AG04450 (cell line): ENCODE measurements around the gene RTN4. TPM values are rescaled to one million over a fixed set of nuclear protein-coding genes. Genes with fewer than 3 reads are reported as not detected.
"Not testable (repeated sequence)": the region's sequence is repeated elsewhere in the genome, so short reads cannot be mapped to it uniquely, and the experiment has no call there.

Source experiments
- CTCF ChIA-PET: fragments of 300-600, 350-600 bp; formaldehyde crosslinking; extraction: SDS; loops from one replicate; lab custom pipeline; 2022; ENCODE audit warnings: antibody characterized with exemption, inconsistent platforms; lab: Charles Lee
- POLR2A ChIA-PET: fragments of 350-600 bp; formaldehyde crosslinking; extraction: SDS; loops from one replicate; lab custom pipeline; 2021; ENCODE audit warnings: antibody characterized with exemption, inconsistent platforms; lab: Yijun Ruan, JAX
- DNase-seq: peaks from one replicate; pipeline ENCODE4 v3.0.0-alpha.2; 2011; ENCODE audit warnings: low read depth, low spot score
- H3K27ac ChIP-seq: one replicate; pipeline ENCODE4 v1.5.1; 2012; ENCODE audit warnings: low read depth, low read length, control low read depth
- H3K27me3 ChIP-seq: one replicate; pipeline ENCODE4 v1.6.0; 2012; ENCODE audit warnings: low read length; ENCODE audit not compliant: control insufficient read depth, insufficient read depth
- H3K4me3 ChIP-seq: 2 replicates; pipeline ENCODE4 v1.5.1; 2011; ENCODE audit warnings: mild to moderate bottlenecking, low read depth, low read length, control low read depth
- H3K9me3 ChIP-seq: 2 replicates; pipeline ENCODE4 v1.5.1; 2012; ENCODE audit warnings: low read length; ENCODE audit not compliant: control insufficient read depth, insufficient read depth
- polyA plus RNA-seq: library from polyadenylated mRNA; depleted of rRNA; stranded (reverse); fragments of >200 nt; gene quantifications from 2 replicates; pipeline ENCODE4 v1.2.3, GENCODE V29; 2011
- TF ChIP-seq, protein P1 (sequence below): IDR thresholded peaks from 2 replicates; pipeline ENCODE4 v1.5.1; 2011; ENCODE audit warnings: low read depth, low read length, control low read depth, inconsistent platforms

Gene RTN4
- polyA plus RNA-seq, 1 experiment, result 668 TPM

DNA sequence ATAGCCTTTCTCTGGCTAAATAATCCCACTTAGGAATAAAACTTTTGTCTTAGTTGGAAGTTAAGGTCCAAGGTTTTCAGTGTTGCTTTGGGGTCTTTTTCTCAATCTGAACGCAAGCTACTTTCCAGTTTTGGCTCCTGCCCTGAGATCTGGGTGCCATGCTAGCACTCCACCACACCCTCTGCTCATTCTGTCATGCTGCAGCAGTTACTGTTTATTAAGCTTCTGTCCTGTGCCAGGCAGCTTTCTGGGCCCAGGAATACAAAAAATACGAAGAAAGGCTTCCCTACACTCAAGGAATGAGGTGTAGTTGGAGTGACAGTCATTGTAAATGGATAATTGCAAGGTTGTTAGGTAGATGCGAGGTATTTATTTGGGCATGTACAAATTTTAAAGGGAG lies 46.3 kb upstream of the RTN4 start:
- ChIA-PET CTCF (no interaction called here), POLR2A (interaction anchor here (0.7 to 1.8 kb wide), 3 partner anchors 16 to 50 kb away, joined by 3 to 9 read pairs (median 4); partner anchors contain the start of gene RTN4)
- Histone ChIP-seq H3K4me3 (no peak overlapping the region), H3K9me3 (no peaks in the 10 kb centered on the region), H3K27ac (peak overlapping the region; percentile 22), H3K27me3 (no peaks in the 10 kb centered on the region)
- TF ChIP-seq, protein P1, sequence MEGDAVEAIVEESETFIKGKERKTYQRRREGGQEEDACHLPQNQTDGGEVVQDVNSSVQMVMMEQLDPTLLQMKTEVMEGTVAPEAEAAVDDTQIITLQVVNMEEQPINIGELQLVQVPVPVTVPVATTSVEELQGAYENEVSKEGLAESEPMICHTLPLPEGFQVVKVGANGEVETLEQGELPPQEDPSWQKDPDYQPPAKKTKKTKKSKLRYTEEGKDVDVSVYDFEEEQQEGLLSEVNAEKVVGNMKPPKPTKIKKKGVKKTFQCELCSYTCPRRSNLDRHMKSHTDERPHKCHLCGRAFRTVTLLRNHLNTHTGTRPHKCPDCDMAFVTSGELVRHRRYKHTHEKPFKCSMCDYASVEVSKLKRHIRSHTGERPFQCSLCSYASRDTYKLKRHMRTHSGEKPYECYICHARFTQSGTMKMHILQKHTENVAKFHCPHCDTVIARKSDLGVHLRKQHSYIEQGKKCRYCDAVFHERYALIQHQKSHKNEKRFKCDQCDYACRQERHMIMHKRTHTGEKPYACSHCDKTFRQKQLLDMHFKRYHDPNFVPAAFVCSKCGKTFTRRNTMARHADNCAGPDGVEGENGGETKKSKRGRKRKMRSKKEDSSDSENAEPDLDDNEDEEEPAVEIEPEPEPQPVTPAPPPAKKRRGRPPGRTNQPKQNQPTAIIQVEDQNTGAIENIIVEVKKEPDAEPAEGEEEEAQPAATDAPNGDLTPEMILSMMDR, result no peak
- no peak for DNase-seq

DNA sequence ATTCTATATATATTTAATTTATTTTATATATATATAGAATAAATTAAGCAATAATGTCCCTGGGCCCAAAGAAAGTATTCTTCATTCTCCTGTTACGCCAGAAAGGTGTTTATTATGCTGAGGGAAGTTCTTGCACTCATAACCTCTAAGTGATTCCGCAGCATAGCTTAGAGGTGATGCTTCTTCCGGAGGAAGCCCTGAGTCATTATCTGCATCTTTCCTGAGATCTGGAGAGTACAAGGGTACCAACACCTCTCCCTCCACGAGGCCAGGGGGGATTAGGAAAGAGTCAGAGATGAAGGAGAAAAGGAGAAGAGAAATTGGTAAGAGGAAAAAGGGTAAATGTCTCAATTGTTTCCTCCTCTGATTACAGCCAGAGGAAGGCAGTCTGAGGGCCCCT lies 43.1 kb upstream of the RTN4 start:
- Histone ChIP-seq H3K4me3 (no peak overlapping the region), H3K9me3 (no peaks in the 10 kb centered on the region), H3K27ac (peak overlapping the region; percentile 59), H3K27me3 (no peaks in the 10 kb centered on the region)
- no peak for DNase-seq
- TF ChIP-seq, protein P1, result no peak
- POLR2A ChIA-PET, result interaction anchor here (1.1 to 1.4 kb wide), 2 partner anchors 27 to 42 kb away, joined by 3 read pairs; no protein-coding TSS in a partner anchor
- CTCF ChIA-PET, result no interaction called here

DNA sequence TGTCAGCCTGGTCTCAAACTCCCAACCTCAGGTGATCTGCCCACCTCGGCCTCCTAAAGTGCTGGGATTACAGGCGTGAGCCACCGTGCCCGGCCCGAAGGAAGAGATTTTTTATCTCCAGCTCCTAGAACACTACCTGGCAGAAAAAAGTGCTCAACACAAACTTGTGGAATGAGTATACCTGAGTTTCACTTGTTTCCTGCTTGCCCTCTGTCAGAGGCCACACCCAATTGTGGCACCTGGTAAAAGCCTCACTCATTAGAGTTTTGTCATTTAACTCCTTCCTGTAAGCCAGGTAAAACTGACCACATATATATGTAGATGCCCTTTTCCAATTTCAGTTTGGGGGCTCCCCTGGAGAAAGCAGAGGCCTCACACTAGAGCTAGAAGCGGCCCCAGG lies 42.2 kb upstream of the RTN4 start:
- Histone ChIP-seq H3K27ac (no peak overlapping the region), H3K27me3 (no peaks in the 10 kb centered on the region), H3K4me3 (no peak overlapping the region), H3K9me3 (no peaks in the 10 kb centered on the region)
- no peak for DNase-seq
- POLR2A ChIA-PET, result interaction anchor here (0.6 to 0.9 kb wide), 3 partner anchors 42 to 97 kb away, joined by 3 to 5 read pairs (median 4); partner anchors contain the start of gene RTN4
- CTCF ChIA-PET, result no interaction called here
- TF ChIP-seq, protein P1, result no peak

DNA sequence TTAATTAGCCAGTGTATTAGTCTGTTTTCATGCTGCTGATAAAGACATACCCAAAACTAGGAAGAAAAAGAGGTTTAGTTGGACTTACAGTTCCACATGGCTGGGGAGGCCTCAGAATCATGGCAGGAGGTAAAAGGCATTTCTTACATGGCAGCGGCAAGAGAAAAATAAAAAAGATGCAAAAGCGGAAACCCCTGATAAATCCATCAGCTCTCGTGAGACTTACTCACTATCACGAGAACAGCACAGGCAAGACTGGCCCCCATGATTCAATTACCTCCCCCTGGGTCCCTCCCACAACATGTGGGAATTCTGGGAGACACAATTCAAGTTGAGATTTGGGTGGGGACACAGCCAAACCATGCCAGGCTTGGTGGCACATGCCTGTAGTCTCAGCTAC lies 41.4 kb upstream of the RTN4 start:
- H3K27me3 ChIP-seq, H3K9me3 ChIP-seq, DNase-seq, H3K27ac ChIP-seq, H3K4me3 ChIP-seq: not testable (repeated sequence)
- ChIA-PET POLR2A (interaction anchor here (0.7 kb wide), 1 partner anchor 92 kb away, joined by 4 read pairs; no protein-coding TSS in a partner anchor), CTCF (interaction anchor here (0.6 kb wide), 1 partner anchor 334 kb away, joined by 3 read pairs; no protein-coding TSS in a partner anchor)

DNA sequence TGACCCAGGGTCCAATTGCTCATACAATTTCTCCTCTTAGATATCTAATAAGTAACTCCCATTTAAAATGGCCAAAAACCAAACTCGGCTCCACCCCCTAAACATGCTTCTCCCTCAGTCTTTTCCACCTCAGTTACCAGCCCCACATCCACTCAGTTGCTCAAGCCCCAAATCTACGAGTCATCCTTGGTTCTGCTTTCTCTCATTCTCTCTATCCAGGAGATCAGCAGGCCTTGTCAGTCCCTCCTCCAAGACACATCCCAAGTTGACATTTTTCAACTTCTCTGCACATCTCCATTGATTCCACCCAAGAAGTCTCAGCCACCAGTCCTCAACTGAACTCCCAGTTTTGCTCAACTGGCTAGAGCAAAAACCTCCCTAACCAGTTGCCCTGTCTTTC lies 40.5 kb upstream of the RTN4 start:
- Histone ChIP-seq H3K27ac (peak overlapping the region; percentile 12), H3K27me3 (no peaks in the 10 kb centered on the region), H3K4me3 (no peak overlapping the region), H3K9me3 (no peaks in the 10 kb centered on the region)
- no peak for DNase-seq
- ChIA-PET POLR2A (no interaction called here), CTCF (no interaction called here)
- TF ChIP-seq, protein P1, result no peak
